Body of pancreas (tissue), 4 donors: ENCODE data around the gene AKT1.

Source experiments
- CTCF ChIP-seq, 7 experiments: fragments of 450-650 bp in 4 of 7; fragments of 200-600 bp in 3 of 7; sonication (generic) in 3 of 7; IDR thresholded peaks; one replicate each; pipeline ENCODE4 v1.5.1; 2016 to 2019; ENCODE audit warnings: antibody characterized with exemption in 7 of 7
- POLR2A ChIP-seq, 3 donors: fragments of 450-650 bp; IDR thresholded peaks; one replicate each; pipeline ENCODE4 v1.6.1; 2016; ENCODE audit warnings: antibody characterized with exemption in 3 of 3, mild to moderate bottlenecking in 2 of 3

GRCh38 chr14:104776481-104776880 is 19.1 kb downstream of the AKT1 start:
- TF ChIP-seq CTCF (IDR thresholded peaks at IDR 0.05) (no peak), POLR2A (IDR thresholded peaks at IDR 0.05) (no peak)
